ENCODE measurements around the gene C12orf76.
A peak's percentile ranks its signal among the peaks of the same experiment; 100 is the strongest.
"Not testable (repeated sequence)": the region's sequence is repeated elsewhere in the genome, so short reads cannot be mapped to it uniquely, and the experiment has no call there.

Gene C12orf76

GRCh38 chr12:110020956-110021355 lies 27.4 kb downstream of the C12orf76 start:
- DNase-seq, result no peak

- DNase-seq, result no peak
Measured at GRCh38 chr12:110015132-110015531, 33.2 kb downstream of the C12orf76 start.

DNA sequence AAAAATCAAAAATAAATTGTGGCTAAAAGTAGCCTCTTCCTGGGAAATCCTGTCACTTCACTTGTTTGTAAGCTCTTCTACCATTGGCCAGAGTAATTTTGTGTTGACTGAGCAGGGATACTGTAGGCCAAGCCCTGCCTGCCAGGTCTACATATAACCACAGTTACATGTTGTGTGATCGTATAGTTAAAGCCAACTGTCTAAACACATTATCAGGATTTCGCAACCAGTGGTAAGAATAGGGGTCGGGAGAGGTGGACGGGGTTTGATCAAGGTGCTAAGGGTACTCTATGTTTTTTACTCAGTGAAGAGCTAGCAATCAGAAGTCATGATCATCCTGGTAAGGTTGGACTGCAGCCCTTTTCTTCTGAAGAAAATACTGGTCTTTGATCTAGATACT lies 35.7 kb downstream of the C12orf76 start:
- no peak for DNase-seq

- DNase-seq, result no peak
Measured at GRCh38 chr12:110012137-110012536, 36.2 kb downstream of the C12orf76 start.

DNA sequence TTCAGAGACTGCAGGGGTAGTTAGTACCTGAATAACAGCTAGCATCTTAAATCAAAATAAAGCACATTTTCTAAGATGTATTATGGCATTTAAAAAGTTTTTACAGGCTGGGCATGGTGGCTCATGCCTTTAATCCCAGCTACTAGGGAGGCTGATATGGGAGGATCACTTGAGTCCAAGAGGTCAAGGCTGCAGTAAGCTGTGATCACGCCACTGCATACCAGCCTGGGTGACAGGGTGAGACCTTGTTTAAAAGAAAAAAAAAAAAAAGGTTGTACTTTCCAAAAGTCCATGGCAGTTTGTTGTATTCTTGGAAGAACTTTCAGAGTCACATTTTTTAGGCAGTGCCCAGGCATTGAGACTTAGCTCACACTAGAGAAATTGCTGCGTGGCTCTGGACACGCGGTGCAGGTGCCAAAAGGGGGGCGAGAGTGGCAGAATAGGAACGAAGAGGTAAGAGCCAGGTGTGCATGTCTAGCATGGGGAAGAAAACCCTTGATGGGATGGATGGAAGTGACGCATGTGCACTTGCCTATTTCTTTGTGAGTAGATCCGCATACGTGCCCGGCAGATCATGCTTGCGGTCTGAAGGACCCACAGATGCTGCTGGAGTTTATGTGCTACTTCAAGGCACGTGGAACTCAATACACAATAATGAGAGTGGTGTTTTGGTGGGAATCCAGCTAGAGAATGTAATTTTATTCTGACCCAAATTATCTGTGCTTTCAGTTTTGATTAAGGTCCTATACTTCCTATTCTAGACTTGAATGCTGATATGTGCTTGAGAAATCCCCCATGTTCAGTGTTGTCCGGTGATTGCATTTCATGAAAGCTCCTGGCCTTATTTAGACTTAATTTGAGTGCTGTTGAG lies 37.2 kb downstream of the C12orf76 start:
- DNase-seq, result no peak

- DNase-seq, result not testable (repeated sequence)
Measured at GRCh38 chr12:110008681-110009398, 39.5 kb downstream of the C12orf76 start.

DNA sequence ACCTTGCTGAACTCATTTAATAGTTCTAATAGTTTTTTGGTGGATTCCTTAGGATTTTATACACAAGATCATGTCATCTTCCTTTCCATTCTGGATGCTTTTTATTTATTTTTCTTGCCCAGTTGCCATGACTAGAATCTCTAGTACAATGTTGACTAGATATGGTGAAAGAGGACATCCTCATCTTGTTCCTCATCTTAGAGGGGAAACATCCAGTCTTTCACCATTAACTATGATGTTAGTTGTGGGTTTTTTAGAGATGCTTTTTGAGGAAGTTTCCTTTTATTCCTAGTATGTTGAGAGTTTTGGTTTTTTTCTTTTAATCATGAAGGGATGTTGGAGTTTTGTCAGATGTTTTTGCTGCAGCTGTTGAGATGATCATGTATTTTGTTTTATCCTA lies 40.4 kb downstream of the C12orf76 start:
- no peak for DNase-seq

- DNase-seq, result no peak
Measured at GRCh38 chr12:110006115-110006514, 42.2 kb downstream of the C12orf76 start.

GRCh38 chr12:110005319-110005973 lies 42.9 kb downstream of the C12orf76 start:
- no peak for DNase-seq

- no peak for DNase-seq
Measured at GRCh38 chr12:110004598-110004997, 43.7 kb downstream of the C12orf76 start.

GRCh38 chr12:110002676-110003515 lies 45.4 kb downstream of the C12orf76 start:
- DNase-seq, result no peak

DNA sequence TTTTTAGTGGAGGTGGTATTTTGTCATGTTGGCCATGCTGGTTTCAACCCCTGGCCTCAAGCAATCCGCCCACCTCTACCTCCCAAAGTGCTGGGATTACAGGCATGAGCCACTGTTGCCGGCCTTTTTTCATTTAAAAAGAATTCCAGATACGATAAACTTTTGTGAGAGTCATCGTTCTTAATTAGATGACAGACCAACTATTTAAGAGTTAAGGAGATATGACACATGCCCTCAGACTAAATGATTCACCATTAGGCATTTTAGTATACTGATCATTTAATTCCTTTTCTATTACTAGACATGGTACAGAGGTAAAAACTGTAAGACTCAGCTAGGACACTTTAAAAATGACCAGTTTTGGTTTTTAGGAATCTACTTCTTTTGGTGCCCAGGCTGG lies 46.7 kb downstream of the C12orf76 start:
- DNase-seq, result no peak

DNA sequence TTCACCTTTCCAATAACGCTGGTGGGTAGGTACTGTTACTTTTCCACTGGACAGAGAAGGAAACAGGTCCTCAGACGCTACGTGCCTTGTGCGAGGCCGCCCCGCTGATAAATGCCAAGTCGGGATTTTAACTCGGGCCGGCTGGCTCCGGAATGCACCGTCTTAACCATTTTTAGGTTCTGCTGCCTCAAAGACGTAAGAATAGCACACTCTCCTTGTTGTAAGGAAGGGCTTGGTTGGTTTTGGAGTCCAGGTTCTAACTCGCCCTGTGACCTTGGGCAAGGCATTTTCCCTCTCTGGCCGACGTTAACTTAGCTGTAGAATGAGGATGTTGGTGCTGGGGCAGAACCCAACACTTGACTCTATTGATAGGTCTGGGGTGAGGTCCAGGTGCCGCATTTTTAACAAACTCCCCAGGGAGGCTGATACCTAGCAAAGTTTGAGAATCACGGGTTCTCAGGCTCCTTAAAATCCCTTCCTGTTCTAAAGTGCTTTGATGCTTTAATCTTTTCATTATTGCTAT lies 48.3 kb downstream of the C12orf76 start:
- DNase-seq, result no peak

- no peak for DNase-seq
Measured at GRCh38 chr12:109999649-109999971, 48.7 kb downstream of the C12orf76 start.

DNA sequence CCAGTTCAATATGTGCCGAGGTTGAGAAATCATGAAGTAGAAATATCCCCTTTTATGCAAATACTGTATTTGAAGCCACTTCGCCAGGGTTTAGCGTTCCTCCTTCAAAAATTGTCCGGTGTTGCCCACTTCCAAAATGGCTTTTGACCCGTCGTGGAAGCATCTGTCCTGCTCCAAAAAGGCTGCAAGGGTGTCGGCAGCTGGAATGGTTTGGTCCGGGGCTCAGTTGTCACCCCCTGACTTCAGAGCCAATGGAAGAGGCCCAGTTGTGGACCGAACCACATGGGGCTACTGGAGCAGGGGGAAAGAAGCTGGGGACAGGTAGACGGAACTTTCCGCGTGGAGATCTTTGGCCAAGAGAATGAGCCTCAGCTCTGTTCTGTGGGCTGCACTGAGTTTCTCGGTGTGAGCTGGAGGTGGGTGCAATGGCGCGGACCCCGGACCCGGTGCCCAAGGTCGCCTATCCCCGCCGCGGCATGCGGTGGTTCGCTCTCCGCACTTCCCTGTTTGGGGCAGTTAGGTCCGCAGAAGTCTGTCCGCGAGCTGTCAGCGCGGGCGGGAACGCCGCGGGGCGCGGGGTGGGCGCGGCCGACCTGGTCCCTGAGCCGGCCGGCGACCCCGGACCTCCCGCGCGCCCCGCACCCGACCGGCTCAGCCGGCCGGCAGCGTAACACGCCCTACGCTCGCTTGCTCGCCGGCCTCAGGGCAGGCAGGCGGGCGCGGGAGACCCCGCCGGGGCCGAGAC lies 49.2 kb downstream of the C12orf76 start, which contains the start of gene ANKRD13A:
TSS of gene ANKRD13A (plus strand) at position 527 of the 745 bp plus-strand sequence. CDS start 259 bp downstream, outside the sequence.
- DNase-seq, result peak; percentile 81

DNA sequence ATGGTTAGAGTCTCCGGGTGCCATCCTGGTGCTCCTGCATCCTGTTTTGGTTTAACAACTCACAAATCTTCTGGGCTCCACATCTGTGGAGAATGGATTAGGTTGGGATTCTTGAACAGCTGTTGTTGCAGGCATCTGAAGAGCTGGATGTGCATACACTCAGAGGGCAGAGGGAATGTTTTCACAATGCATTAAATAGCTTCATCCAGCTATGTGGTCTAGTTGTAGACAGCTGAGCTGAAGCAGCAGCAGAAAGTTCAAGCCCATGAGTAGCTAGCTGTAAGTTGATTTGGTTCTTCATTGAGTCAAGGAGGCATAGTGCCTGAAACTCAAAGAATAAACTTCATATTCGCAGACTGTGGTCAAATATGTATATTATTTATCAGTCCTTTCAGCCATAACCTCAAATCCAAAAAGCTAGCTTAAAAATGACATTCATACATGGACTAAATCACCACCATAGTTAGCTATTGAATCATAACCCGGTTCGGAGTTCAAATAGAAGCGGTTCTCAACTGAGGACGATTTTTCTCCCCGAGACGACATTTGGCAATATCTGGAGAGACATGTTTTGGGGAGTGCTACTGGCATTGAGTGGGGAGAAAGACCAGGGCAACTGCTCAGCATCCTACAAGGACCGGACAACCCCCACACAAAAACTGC lies 50.0 kb downstream of the C12orf76 start:
- DNase-seq, result no peak

DNA sequence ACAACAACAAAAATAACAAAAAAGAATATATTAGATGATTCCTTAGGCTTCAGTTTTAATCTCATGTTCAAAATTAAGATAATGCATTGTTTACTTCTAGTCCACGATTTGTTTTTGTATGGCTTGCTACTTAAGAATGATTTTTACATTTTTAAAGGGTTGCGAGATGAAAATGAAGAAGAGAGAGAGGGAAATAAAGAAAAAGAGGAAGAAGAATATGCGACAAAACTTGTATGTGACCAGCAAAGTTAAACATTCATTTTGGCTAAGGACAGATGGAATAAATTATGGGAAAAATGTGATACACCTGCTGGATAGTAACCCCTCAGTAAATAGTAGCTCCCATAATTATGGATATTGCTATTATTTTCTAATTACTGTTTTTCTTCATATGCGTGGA lies 50.9 kb downstream of the C12orf76 start:
- DNase-seq, result no peak

DNA sequence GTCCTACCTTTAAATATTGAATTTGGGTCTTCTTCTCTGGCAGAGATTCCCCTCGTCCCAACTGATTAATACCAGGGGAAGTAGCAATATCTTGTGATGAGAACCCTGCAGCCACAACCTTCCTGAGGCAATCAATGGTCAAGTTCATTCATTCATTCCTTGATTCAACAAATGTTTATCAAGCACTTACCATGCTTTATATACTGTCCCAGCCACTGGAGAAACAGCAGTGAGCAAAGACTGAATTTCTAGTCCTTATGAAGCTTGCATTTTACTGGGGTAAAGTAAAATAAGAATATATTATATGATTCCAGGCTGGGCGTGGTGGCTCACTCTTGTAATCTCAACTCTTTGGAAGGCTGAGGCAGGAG lies 51.9 kb downstream of the C12orf76 start:
- DNase-seq, result no peak

GRCh38 chr12:109995686-109996482 lies 52.4 kb downstream of the C12orf76 start, which contains the start of gene GIT2:
TSS of gene GIT2 (minus strand) at chr12:109996368. CDS start at chr12:109996224, 144 bp downstream.
- DNase-seq, result peak; percentile 78

DNA sequence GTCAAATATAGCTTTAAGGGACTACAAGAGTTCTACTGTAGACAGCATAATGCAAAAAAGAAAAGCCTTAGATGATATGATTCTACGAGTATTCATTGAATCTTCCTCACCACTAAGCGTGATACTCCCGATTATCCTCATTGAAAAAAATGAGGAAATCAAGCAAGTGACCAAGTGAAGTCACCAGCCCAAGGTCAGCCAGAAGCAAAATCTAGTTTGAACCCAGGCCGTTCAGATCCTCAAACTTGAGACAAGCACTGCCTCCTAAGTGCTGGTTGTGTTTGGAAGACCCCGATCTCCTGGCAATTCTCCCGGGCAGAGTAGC lies 53.0 kb downstream of the C12orf76 start:
- DNase-seq, result no peak

Measured in NCI-H1092 treated with DMSO at 0.1 percent for 48 hours (cell line).